ENCODE data around the gene IL6R. TPM values are rescaled to one million over a fixed set of nuclear protein-coding genes. Genes with fewer than 3 reads are reported as not detected.
"Not testable (repeated sequence)": the region's sequence is repeated elsewhere in the genome, so short reads cannot be mapped to it uniquely, and the experiment has no call there.

IL6R gene
- total RNA-seq, 4 donors from 2014 or later, result 56.1 to 140 (median 100) TPM

DNA sequence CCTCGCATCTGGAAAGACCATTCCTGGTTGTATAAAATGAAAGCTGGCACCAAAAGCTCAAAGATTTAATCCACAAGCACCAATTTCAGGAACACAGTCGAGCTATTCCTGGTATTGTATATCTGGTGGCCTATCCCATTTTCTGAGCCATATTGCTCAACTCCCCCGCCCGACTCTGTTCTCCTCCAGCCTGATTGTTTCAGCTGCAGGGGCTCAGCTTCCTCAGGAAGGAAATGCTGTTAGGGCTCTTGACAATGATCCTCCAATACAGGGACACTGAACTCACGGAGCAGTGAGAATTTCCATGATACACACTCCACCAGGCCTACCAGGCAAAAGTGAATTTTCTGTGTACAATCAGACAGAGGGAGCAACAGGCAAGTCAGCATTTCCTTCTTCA lies 80.0 kb downstream of the IL6R start:
- TF ChIP-seq CTCF (IDR thresholded peaks at IDR 0.05) (no peak), POLR2A (IDR thresholded peaks at IDR 0.05) (no peak)
- Histone ChIP-seq H3K4me1 (no peaks in the 10 kb centered on the region), H3K36me3 (no peaks in the 10 kb centered on the region), H3K27ac (no peak overlapping the region), H3K9me3 (no peaks in the 10 kb centered on the region), H3K4me3 (no peak overlapping the region), H3K27me3 (no peaks in the 10 kb centered on the region)
- DNase-seq, result peak in 1 of 3 donors; percentile 55

GRCh38 chr1:154485910-154486496 lies 80.9 kb downstream of the IL6R start:
- H3K27ac ChIP-seq, result peak overlapping the region in 1 of 4 donors; percentile 15
- no peaks in the 10 kb centered on the region for H3K27me3 ChIP-seq
- H3K4me3 ChIP-seq, result no peak overlapping the region
- no peaks in the 10 kb centered on the region for H3K36me3 ChIP-seq
- TF ChIP-seq POLR2A (IDR thresholded peaks at IDR 0.05) (no peak), CTCF (IDR thresholded peaks at IDR 0.05) (no peak)
- H3K4me1 ChIP-seq, result no peaks in the 10 kb centered on the region
- no peaks in the 10 kb centered on the region for H3K9me3 ChIP-seq
- no peak for DNase-seq

- not testable (repeated sequence) for DNase-seq, H3K9me3 ChIP-seq, H3K4me1 ChIP-seq, H3K27me3 ChIP-seq, H3K4me3 ChIP-seq, H3K36me3 ChIP-seq
- H3K27ac ChIP-seq, result peak overlapping the region in 1 of 4 donors; percentile 15
These were observed 81.6 kb downstream of the IL6R start for GRCh38 chr1:154486756-154487155.

GRCh38 chr1:154488922-154489321 lies 83.8 kb downstream of the IL6R start:
- TF ChIP-seq POLR2A (IDR thresholded peaks at IDR 0.05) (no peak), CTCF (IDR thresholded peaks at IDR 0.05) (no peak)
- Histone ChIP-seq H3K27me3 (no peaks in the 10 kb centered on the region), H3K4me3 (no peak overlapping the region), H3K9me3 (no peaks in the 10 kb centered on the region), H3K4me1 (peaks cover 0 to 10% (median 3%) of the 10 kb centered on the region in 4 donors), H3K27ac (no peak overlapping the region), H3K36me3 (no peaks in the 10 kb centered on the region)
- DNase-seq, result no peak

DNA sequence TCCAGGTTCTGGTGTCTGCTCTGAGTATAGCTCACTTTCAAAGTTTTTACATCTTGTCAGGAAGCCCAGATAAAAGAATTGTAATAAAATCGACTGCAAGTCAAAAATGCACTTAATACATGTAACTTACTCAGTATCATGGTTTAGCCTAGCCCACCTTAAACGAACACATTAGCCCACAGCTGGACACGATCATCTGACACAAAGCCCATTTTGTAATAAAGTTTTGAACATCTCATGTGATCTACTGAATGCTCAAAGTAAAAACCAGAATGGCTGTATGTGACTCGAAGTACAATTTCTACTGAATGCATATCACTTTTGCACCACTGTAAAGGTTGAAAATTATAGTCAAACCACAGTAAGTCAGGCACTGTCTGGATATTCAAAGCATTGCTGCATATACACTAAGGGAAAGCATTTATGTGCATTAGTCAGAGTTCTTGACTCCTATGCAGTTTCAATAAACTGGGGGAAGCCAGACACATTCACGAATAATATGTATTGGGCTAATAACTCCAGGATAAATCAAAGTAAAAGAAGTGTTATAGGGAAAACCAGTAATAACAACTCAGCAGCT lies 84.6 kb downstream of the IL6R start:
- peaks cover 0 to 10% (median 3%) of the 10 kb centered on the region in 4 donors for H3K4me1 ChIP-seq
- DNase-seq, result no peak
- no peaks in the 10 kb centered on the region for H3K9me3 ChIP-seq
- H3K36me3 ChIP-seq, result no peaks in the 10 kb centered on the region
- no peak overlapping the region for H3K27ac ChIP-seq
- TF ChIP-seq CTCF (IDR thresholded peaks at IDR 0.05), result no peak
- TF ChIP-seq POLR2A (IDR thresholded peaks at IDR 0.05), result no peak
- no peaks in the 10 kb centered on the region for H3K27me3 ChIP-seq
- no peak overlapping the region for H3K4me3 ChIP-seq

DNA sequence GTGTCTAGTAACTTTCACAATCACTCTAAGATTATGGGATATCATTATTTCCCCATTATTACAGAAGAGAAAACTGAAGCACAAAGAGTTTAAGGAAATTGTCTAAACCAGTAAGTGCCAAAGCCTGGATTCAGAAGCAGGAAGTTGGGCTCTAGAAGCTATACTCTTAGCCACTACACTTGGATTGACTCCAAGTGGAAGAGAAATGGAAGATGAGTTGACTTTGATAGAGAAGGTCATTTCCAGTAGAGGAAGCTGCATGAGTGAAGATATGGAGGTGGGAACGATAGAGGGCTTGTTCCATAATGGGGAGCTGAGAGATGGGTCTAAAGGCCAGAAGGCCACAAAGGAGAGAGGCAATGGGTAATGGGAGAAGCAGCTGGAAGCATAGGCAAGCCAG lies 85.2 kb downstream of the IL6R start:
- no peaks in the 10 kb centered on the region for H3K36me3 ChIP-seq
- TF ChIP-seq CTCF (IDR thresholded peaks at IDR 0.05), result no peak
- no peak for TF ChIP-seq POLR2A (IDR thresholded peaks at IDR 0.05)
- H3K9me3 ChIP-seq, result no peaks in the 10 kb centered on the region
- H3K27ac ChIP-seq, result no peak overlapping the region
- no peak overlapping the region for H3K4me3 ChIP-seq
- H3K27me3 ChIP-seq, result no peaks in the 10 kb centered on the region
- peaks cover 0 to 10% (median 3%) of the 10 kb centered on the region in 4 donors for H3K4me1 ChIP-seq
- no peak for DNase-seq
